ENCODE measurements around the gene SLC44A4.

DNA sequence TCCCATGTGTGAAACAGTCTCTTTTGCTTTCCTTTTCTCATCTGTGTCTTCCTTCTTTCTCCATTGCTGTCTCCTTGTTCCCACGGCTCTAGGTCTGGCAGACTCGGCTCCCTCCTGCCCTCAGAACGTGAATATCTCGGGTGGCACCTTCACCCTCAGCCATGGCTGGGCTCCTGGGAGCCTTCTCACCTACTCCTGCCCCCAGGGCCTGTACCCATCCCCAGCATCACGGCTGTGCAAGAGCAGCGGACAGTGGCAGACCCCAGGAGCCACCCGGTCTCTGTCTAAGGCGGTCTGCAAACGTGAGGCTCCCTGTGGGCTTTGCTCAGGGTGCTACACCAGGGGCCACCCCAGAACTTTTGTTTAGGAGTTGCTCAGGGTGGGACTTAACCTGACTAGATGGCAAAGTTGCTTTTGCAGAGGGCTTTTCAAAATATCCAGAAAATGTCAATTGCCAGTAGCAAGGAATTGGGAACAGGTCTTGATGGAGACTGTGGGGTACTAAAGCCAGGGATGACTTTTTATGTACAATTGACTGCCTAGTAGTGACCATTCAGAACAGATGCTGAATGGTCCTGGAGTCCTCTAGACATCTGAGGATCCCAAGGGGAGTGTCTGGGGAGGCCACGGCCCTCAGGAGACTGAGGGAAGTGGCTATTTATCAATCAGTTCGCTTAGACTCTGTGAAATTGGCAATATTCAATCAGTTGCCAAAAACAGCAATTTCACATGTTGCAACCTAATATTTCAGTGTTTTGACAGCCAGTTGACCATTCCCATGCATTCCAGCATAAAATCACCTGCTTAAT lies 49.3 kb upstream of the SLC44A4 start:
- TF ChIP-seq NR2C2 (CRISPR knock-in tag; IDR thresholded peaks at IDR 0.05) (no peak), ETV6 (CRISPR knock-in tag; IDR thresholded peaks at IDR 0.05) (no peak), SOX15 (CRISPR knock-in tag; IDR thresholded peaks at IDR 0.05) (no peak), ZNF671 (CRISPR knock-in tag; IDR thresholded peaks at IDR 0.05) (no peak), CREB1 (CRISPR knock-in tag; IDR thresholded peaks at IDR 0.05) (no peak), NFATC4 (CRISPR knock-in tag; IDR thresholded peaks at IDR 0.05) (no peak), TEAD4 (CRISPR knock-in tag; IDR thresholded peaks at IDR 0.05) (no peak)
- TF ChIP-seq, protein P1, sequence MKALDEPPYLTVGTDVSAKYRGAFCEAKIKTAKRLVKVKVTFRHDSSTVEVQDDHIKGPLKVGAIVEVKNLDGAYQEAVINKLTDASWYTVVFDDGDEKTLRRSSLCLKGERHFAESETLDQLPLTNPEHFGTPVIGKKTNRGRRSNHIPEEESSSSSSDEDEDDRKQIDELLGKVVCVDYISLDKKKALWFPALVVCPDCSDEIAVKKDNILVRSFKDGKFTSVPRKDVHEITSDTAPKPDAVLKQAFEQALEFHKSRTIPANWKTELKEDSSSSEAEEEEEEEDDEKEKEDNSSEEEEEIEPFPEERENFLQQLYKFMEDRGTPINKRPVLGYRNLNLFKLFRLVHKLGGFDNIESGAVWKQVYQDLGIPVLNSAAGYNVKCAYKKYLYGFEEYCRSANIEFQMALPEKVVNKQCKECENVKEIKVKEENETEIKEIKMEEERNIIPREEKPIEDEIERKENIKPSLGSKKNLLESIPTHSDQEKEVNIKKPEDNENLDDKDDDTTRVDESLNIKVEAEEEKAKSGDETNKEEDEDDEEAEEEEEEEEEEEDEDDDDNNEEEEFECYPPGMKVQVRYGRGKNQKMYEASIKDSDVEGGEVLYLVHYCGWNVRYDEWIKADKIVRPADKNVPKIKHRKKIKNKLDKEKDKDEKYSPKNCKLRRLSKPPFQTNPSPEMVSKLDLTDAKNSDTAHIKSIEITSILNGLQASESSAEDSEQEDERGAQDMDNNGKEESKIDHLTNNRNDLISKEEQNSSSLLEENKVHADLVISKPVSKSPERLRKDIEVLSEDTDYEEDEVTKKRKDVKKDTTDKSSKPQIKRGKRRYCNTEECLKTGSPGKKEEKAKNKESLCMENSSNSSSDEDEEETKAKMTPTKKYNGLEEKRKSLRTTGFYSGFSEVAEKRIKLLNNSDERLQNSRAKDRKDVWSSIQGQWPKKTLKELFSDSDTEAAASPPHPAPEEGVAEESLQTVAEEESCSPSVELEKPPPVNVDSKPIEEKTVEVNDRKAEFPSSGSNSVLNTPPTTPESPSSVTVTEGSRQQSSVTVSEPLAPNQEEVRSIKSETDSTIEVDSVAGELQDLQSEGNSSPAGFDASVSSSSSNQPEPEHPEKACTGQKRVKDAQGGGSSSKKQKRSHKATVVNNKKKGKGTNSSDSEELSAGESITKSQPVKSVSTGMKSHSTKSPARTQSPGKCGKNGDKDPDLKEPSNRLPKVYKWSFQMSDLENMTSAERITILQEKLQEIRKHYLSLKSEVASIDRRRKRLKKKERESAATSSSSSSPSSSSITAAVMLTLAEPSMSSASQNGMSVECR (CRISPR knock-in tag; IDR thresholded peaks at IDR 0.05; ENCODE audit: borderline replicate concordance): no peak
- TF ChIP-seq, protein P2, sequence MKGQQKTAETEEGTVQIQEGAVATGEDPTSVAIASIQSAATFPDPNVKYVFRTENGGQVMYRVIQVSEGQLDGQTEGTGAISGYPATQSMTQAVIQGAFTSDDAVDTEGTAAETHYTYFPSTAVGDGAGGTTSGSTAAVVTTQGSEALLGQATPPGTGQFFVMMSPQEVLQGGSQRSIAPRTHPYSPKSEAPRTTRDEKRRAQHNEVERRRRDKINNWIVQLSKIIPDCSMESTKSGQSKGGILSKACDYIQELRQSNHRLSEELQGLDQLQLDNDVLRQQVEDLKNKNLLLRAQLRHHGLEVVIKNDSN (CRISPR knock-in tag; IDR thresholded peaks at IDR 0.05): no peak
- TF ChIP-seq, protein P3, sequence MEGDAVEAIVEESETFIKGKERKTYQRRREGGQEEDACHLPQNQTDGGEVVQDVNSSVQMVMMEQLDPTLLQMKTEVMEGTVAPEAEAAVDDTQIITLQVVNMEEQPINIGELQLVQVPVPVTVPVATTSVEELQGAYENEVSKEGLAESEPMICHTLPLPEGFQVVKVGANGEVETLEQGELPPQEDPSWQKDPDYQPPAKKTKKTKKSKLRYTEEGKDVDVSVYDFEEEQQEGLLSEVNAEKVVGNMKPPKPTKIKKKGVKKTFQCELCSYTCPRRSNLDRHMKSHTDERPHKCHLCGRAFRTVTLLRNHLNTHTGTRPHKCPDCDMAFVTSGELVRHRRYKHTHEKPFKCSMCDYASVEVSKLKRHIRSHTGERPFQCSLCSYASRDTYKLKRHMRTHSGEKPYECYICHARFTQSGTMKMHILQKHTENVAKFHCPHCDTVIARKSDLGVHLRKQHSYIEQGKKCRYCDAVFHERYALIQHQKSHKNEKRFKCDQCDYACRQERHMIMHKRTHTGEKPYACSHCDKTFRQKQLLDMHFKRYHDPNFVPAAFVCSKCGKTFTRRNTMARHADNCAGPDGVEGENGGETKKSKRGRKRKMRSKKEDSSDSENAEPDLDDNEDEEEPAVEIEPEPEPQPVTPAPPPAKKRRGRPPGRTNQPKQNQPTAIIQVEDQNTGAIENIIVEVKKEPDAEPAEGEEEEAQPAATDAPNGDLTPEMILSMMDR (IDR thresholded peaks at IDR 0.05): no peak
- TF ChIP-seq, protein P4, sequence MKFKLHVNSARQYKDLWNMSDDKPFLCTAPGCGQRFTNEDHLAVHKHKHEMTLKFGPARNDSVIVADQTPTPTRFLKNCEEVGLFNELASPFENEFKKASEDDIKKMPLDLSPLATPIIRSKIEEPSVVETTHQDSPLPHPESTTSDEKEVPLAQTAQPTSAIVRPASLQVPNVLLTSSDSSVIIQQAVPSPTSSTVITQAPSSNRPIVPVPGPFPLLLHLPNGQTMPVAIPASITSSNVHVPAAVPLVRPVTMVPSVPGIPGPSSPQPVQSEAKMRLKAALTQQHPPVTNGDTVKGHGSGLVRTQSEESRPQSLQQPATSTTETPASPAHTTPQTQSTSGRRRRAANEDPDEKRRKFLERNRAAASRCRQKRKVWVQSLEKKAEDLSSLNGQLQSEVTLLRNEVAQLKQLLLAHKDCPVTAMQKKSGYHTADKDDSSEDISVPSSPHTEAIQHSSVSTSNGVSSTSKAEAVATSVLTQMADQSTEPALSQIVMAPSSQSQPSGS (CRISPR knock-in tag; IDR thresholded peaks at IDR 0.05; ENCODE audit: borderline replicate concordance, low read depth): no peak
- TF ChIP-seq, protein P5, sequence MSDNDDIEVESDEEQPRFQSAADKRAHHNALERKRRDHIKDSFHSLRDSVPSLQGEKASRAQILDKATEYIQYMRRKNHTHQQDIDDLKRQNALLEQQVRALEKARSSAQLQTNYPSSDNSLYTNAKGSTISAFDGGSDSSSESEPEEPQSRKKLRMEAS (CRISPR knock-in tag; IDR thresholded peaks at IDR 0.05): no peak
- TF ChIP-seq, protein P6, sequence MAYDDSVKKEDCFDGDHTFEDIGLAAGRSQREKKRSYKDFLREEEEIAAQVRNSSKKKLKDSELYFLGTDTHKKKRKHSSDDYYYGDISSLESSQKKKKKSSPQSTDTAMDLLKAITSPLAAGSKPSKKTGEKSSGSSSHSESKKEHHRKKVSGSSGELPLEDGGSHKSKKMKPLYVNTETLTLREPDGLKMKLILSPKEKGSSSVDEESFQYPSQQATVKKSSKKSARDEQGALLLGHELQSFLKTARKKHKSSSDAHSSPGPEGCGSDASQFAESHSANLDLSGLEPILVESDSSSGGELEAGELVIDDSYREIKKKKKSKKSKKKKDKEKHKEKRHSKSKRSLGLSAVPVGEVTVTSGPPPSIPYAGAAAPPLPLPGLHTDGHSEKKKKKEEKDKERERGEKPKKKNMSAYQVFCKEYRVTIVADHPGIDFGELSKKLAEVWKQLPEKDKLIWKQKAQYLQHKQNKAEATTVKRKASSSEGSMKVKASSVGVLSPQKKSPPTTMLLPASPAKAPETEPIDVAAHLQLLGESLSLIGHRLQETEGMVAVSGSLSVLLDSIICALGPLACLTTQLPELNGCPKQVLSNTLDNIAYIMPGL (CRISPR knock-in tag; IDR thresholded peaks at IDR 0.05): no peak
- TF ChIP-seq, protein P7, sequence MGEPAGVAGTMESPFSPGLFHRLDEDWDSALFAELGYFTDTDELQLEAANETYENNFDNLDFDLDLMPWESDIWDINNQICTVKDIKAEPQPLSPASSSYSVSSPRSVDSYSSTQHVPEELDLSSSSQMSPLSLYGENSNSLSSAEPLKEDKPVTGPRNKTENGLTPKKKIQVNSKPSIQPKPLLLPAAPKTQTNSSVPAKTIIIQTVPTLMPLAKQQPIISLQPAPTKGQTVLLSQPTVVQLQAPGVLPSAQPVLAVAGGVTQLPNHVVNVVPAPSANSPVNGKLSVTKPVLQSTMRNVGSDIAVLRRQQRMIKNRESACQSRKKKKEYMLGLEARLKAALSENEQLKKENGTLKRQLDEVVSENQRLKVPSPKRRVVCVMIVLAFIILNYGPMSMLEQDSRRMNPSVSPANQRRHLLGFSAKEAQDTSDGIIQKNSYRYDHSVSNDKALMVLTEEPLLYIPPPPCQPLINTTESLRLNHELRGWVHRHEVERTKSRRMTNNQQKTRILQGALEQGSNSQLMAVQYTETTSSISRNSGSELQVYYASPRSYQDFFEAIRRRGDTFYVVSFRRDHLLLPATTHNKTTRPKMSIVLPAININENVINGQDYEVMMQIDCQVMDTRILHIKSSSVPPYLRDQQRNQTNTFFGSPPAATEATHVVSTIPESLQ (CRISPR knock-in tag; IDR thresholded peaks at IDR 0.05): no peak

Data from WTC11 (cell line).